GM12872 (cell line): ENCODE results near the gene KCNMA1.

Experiments
- TF ChIP-seq, protein P1 (sequence below): IDR thresholded peaks from 3 replicates; pipeline ENCODE4 v1.5.1; 2011; ENCODE audit warnings: low read depth, mild to moderate bottlenecking, low read length, moderate library complexity; ENCODE audit not compliant: insufficient read depth

Gene KCNMA1

GRCh38 chr10:77392851-77393250, 244.8 kb downstream of the KCNMA1 start:
- TF ChIP-seq, protein P1, sequence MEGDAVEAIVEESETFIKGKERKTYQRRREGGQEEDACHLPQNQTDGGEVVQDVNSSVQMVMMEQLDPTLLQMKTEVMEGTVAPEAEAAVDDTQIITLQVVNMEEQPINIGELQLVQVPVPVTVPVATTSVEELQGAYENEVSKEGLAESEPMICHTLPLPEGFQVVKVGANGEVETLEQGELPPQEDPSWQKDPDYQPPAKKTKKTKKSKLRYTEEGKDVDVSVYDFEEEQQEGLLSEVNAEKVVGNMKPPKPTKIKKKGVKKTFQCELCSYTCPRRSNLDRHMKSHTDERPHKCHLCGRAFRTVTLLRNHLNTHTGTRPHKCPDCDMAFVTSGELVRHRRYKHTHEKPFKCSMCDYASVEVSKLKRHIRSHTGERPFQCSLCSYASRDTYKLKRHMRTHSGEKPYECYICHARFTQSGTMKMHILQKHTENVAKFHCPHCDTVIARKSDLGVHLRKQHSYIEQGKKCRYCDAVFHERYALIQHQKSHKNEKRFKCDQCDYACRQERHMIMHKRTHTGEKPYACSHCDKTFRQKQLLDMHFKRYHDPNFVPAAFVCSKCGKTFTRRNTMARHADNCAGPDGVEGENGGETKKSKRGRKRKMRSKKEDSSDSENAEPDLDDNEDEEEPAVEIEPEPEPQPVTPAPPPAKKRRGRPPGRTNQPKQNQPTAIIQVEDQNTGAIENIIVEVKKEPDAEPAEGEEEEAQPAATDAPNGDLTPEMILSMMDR: no peak

DNA sequence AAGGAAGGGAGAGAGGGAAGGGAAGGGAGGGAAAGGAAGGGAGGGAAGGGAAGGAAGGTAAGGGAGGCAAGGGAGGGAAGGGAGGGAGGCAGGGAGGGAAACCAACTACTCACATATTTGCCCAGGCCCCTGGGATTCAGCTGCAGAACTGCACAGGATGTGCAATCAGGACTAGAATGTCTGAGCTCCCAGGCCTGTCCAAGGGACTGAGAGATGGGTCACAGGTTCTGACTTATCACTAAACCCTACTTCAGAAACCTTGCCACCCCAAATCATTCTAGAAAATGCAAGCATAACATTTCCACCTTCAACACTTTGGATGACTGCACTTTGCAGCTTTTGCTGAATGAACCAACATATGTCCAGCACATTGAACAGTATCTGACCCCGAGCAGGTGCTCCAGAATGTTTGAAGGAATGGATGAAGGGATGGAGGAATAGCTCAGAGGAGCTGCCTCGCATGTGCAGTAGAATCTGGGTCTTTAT, 245.3 kb downstream of the KCNMA1 start:
- TF ChIP-seq, protein P1: no peak

GRCh38 chr10:77391605-77392235, 245.9 kb downstream of the KCNMA1 start:
- TF ChIP-seq, protein P1: peak; percentile 63

DNA sequence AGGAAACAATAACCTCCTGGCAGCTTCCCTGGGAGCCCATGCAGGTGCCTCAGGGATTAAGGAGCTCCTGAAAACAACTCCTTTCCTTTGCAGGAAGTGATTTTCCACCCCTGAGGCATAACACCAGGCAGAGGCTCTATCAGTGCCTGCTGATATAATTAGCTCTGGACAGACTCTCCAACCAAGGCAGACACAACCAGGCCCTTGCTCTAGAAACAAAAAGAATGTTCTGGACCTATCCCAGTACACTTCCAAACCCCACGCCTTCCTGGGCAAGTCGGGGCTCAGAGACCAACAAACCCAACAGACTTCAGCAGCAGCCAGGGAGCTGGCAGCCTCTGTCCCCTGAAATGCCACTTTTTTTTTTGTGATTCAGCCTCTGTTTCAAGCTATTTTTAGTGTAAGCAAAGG, 247.1 kb downstream of the KCNMA1 start:
- TF ChIP-seq, protein P1: no peak

DNA sequence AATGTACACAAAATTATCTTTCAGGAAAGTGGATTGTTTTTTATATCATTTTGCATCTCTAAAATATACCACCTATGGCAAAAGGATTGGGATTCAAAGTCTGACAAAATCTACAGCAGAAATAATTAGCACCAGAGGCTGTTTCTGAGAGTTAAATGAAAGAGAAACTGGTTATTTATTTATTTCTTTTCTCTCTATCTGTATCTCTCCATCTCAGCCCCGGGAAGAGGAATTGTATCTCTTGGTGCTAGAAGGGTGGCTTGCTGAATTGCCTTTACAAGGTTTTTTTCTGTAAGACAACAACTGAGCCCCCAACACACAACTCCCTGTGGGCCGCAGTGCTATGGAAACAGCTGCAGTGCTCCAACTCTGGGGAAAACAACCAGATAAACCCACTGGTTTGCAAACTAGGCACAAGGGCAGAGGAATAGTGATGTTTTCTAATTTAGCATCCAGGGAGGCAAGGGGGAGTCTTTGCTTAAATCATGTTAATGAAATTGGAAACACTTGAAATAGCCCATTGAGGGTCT, 249.0 kb downstream of the KCNMA1 start:
- TF ChIP-seq, protein P1: no peak

DNA sequence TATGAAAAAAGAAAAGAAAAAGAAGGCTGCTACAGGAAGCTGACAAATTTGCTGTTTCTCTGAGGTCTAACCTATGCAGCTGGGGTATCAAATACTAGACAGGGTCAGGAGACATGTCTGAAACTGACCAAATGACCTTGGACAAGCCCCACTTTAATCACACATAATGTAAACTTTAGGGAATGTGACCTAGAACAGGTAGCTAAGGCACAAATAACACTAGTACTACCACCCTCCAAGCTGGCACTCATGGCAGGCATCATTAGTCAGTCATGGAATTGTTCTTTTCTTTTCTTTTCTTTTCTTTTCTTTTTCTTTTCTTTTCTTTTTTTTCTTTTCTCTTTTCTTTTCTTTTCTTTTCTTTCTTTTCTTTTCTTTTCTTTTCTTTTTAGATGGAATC, 250.4 kb downstream of the KCNMA1 start:
- TF ChIP-seq, protein P1: no peak

- TF ChIP-seq, protein P1: no peak
Measured at GRCh38 chr10:77386838-77387237, 250.8 kb downstream of the KCNMA1 start.

DNA sequence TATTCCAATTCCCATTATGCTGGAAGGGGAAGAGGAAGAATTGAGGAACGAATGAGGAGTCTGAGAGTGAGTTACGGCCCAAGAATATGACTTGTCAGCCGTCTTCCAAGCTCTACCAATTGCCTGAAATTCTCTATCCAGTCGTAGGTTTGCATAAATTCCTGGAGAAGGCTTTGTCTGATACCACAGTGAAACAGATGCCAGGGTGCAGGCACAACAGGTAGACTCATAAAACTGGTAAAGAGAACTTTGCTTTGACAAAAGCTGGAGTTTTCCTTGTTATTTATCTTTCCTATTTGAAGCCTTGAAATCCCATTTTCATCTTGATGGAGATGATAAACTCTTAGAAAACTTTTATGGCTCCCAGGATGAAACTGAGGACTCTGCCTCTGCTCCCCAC, 251.2 kb downstream of the KCNMA1 start:
- TF ChIP-seq, protein P1: no peak
